Measurements from ENCODE around the gene TRANK1.
"Not testable (repeated sequence)": the region's sequence is repeated elsewhere in the genome, so short reads cannot be mapped to it uniquely, and the experiment has no call there.

TRANK1 gene

GRCh38 chr3:36957862-36958686, 13.2 kb upstream of the TRANK1 start:
- DNase-seq (ENCODE audit: low read depth, low spot score): no peak

GRCh38 chr3:36957063-36957462, 12.2 kb upstream of the TRANK1 start:
- no peak for DNase-seq (ENCODE audit: low read depth, low spot score)

GRCh38 chr3:36956155-36956554, 11.3 kb upstream of the TRANK1 start:
- no peak for DNase-seq (ENCODE audit: low read depth, low spot score)

GRCh38 chr3:36954452-36955134, 9.7 kb upstream of the TRANK1 start:
- DNase-seq (ENCODE audit: low read depth, low spot score): no peak

- not testable (repeated sequence) for DNase-seq (ENCODE audit: low read depth, low spot score)
These were observed 3.0 kb upstream of the TRANK1 start for GRCh38 chr3:36947814-36948213.

GRCh38 chr3:36945333-36945980, 603 bp upstream of the TRANK1 start:
- no peak for DNase-seq (ENCODE audit: low read depth, low spot score)

GRCh38 chr3:36944012-36944640, 728 bp downstream of the TRANK1 start:
- no peak for DNase-seq (ENCODE audit: low read depth, low spot score)

- DNase-seq (ENCODE audit: low read depth, low spot score): no peak
These were observed 1.3 kb downstream of the TRANK1 start for GRCh38 chr3:36943601-36944000.

GRCh38 chr3:36942638-36943248, 2.1 kb downstream of the TRANK1 start:
- DNase-seq (ENCODE audit: low read depth, low spot score): no peak

- no peak for DNase-seq (ENCODE audit: low read depth, low spot score)
These were observed 3.2 kb downstream of the TRANK1 start for GRCh38 chr3:36941658-36942057.

GRCh38 chr3:36941162-36941561, 3.7 kb downstream of the TRANK1 start:
- DNase-seq (ENCODE audit: low read depth, low spot score): no peak

- DNase-seq (ENCODE audit: low read depth, low spot score): no peak
These were observed 7.4 kb downstream of the TRANK1 start for GRCh38 chr3:36937492-36937891.

GRCh38 chr3:36933540-36934296, 11.1 kb downstream of the TRANK1 start:
- no peak for DNase-seq (ENCODE audit: low read depth, low spot score)

- DNase-seq (ENCODE audit: low read depth, low spot score): not testable (repeated sequence)
These were observed 13.4 kb downstream of the TRANK1 start for GRCh38 chr3:36931424-36931823.

- DNase-seq (ENCODE audit: low read depth, low spot score): no peak
These were observed 16.6 kb downstream of the TRANK1 start for GRCh38 chr3:36928220-36928619.

GRCh38 chr3:36926292-36926897, 18.5 kb downstream of the TRANK1 start:
- DNase-seq (ENCODE audit: low read depth, low spot score): no peak

- no peak for DNase-seq (ENCODE audit: low read depth, low spot score)
These were observed 19.9 kb downstream of the TRANK1 start for GRCh38 chr3:36924744-36925521.

GRCh38 chr3:36923981-36924743, 20.7 kb downstream of the TRANK1 start:
- no peak for DNase-seq (ENCODE audit: low read depth, low spot score)

GRCh38 chr3:36923523-36923943, 21.3 kb downstream of the TRANK1 start:
- DNase-seq (ENCODE audit: low read depth, low spot score): no peak
